ENCODE measurements around the gene ANKUB1.

ANKUB1 gene

DNA sequence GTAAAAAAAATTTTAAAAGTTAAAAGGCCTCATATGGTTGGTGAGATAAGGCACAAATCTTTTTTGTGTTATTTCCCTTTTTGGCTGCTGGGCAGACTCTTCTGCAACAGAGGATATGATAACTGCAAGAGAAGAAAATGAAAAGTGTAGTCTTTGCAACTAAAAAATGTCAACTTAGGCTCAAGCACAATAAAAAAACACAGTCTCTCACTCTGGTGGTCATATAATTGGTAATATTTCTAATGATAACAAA lies 55.5 kb downstream of the ANKUB1 start:
- no peaks in the 10 kb centered on the region for H3K9me3 ChIP-seq (ENCODE audit: insufficient read depth, low read length, severe bottlenecking)
- no peak overlapping the region for H3K27ac ChIP-seq (ENCODE audit: low read length)
- no peak for DNase-seq
- no peak for ATAC-seq (ENCODE audit: insufficient read depth, low read depth)
- no peak overlapping the region for H3K4me2 ChIP-seq (ENCODE audit: insufficient read depth, low read length)
- no peaks in the 10 kb centered on the region for H4K20me1 ChIP-seq (ENCODE audit: insufficient read depth, low read length)
- no peak overlapping the region for H2AFZ ChIP-seq (ENCODE audit: low read depth, low read length)
- H3K27me3 ChIP-seq (ENCODE audit: insufficient read depth, low read length, poor library complexity) = no peaks in the 10 kb centered on the region
- no peaks in the 10 kb centered on the region for H3K79me2 ChIP-seq (ENCODE audit: insufficient read depth, low read length)
- peaks cover 18% of the 10 kb centered on the region; the same call in 1 of the 2 replicates for H3K36me3 ChIP-seq (ENCODE audit: insufficient read depth, low read length)
- no peaks in the 10 kb centered on the region for H3K4me1 ChIP-seq (ENCODE audit: insufficient read depth, low read length)
- no peak overlapping the region for H3K9ac ChIP-seq (ENCODE audit: low read depth, low read length)
- no peak overlapping the region for H3K4me3 ChIP-seq (ENCODE audit: low read depth in 1 of 2, low read length in 2 of 2)
- no peak for TF ChIP-seq EZH2 (IDR thresholded peaks at IDR 0.05; ENCODE audit: borderline replicate concordance, low read depth, low read length, severe bottlenecking)
- TF ChIP-seq, protein P1, sequence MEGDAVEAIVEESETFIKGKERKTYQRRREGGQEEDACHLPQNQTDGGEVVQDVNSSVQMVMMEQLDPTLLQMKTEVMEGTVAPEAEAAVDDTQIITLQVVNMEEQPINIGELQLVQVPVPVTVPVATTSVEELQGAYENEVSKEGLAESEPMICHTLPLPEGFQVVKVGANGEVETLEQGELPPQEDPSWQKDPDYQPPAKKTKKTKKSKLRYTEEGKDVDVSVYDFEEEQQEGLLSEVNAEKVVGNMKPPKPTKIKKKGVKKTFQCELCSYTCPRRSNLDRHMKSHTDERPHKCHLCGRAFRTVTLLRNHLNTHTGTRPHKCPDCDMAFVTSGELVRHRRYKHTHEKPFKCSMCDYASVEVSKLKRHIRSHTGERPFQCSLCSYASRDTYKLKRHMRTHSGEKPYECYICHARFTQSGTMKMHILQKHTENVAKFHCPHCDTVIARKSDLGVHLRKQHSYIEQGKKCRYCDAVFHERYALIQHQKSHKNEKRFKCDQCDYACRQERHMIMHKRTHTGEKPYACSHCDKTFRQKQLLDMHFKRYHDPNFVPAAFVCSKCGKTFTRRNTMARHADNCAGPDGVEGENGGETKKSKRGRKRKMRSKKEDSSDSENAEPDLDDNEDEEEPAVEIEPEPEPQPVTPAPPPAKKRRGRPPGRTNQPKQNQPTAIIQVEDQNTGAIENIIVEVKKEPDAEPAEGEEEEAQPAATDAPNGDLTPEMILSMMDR (IDR thresholded peaks at IDR 0.05; ENCODE audit: borderline replicate concordance, extremely low read depth, low read length, poor library complexity, severe bottlenecking) = no peak

DNA sequence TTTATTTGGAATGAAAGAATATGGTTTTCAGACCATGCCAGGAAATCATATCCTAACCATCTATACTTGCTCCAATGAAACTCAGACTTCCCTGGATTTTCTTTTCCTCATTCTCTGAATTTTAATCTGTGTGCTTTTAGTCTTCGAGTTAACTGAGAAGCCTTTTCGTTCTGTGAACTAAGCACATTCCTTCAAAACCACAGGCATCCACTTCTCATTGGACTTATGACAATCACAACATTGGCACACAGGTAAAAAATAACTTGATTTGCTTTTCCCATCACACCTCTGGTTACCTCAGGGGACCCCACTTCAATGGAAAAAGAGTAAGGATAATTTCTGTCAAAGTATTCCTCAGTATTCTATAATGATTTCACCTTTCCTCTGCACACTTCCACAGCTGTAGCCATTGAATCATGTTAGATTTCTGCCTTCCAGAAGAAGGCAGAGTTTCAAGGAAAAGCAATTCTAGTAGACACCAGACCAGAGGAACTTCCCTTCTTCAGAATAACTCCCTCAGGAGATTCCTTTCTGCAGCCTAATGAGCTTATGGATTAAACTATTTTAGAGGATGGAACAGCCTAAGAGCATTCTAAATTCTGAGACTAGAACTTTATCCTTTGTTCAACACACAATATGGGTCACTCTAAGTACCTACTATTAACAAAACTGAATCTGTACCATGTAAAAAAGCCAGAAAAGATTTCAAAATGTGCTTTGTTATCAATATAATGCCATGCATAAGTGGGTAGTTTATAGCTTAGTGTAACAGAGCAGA lies 56.0 kb downstream of the ANKUB1 start:
- Histone ChIP-seq H3K4me1 (ENCODE audit: insufficient read depth, low read length) (no peaks in the 10 kb centered on the region), H3K79me2 (ENCODE audit: insufficient read depth, low read length) (no peaks in the 10 kb centered on the region), H2AFZ (ENCODE audit: low read depth, low read length) (no peak overlapping the region), H3K27me3 (ENCODE audit: insufficient read depth, low read length, poor library complexity) (no peaks in the 10 kb centered on the region), H3K36me3 (ENCODE audit: insufficient read depth, low read length) (peaks cover 16% of the 10 kb centered on the region; the same call in 1 of the 2 replicates), H4K20me1 (ENCODE audit: insufficient read depth, low read length) (no peaks in the 10 kb centered on the region), H3K4me3 (ENCODE audit: low read depth in 1 of 2, low read length in 2 of 2) (no peak overlapping the region), H3K9me3 (ENCODE audit: insufficient read depth, low read length, severe bottlenecking) (no peaks in the 10 kb centered on the region), H3K27ac (ENCODE audit: low read length) (no peak overlapping the region), H3K9ac (ENCODE audit: low read depth, low read length) (no peak overlapping the region), H3K4me2 (ENCODE audit: insufficient read depth, low read length) (no peak overlapping the region)
- DNase-seq = no peak
- no peak for ATAC-seq (ENCODE audit: insufficient read depth, low read depth)
- no peak for TF ChIP-seq EZH2 (IDR thresholded peaks at IDR 0.05; ENCODE audit: borderline replicate concordance, low read depth, low read length, severe bottlenecking)
- TF ChIP-seq, protein P1 (IDR thresholded peaks at IDR 0.05; ENCODE audit: borderline replicate concordance, extremely low read depth, low read length, poor library complexity, severe bottlenecking) = no peak

DNA sequence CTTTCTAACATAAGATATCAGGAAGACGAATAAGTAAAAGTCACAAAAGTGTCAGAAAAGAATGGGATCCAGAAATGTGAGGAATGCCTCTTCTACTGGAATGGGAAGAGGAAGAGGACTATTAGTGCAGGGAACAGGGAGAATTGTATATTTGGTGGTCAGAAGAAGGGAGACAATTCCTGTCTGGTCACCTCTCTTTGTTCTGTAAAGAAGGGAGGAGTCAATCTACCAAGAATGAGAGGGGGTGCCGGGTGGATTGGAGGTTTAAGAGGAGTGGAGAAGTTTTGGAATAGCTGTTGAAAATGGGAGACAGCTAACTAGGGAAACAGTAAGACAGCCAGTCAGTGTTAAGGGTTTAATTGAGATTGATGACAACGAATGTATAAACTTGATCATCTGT lies 60.1 kb downstream of the ANKUB1 start:
- Histone ChIP-seq H3K27me3 (ENCODE audit: insufficient read depth, low read length, poor library complexity) (no peaks in the 10 kb centered on the region), H3K36me3 (ENCODE audit: insufficient read depth, low read length) (no peaks in the 10 kb centered on the region), H3K4me1 (ENCODE audit: insufficient read depth, low read length) (no peaks in the 10 kb centered on the region), H3K4me2 (ENCODE audit: insufficient read depth, low read length) (no peak overlapping the region), H3K27ac (ENCODE audit: low read length) (no peak overlapping the region), H2AFZ (ENCODE audit: low read depth, low read length) (no peak overlapping the region), H3K4me3 (ENCODE audit: low read depth in 1 of 2, low read length in 2 of 2) (no peak overlapping the region), H3K9ac (ENCODE audit: low read depth, low read length) (no peak overlapping the region), H4K20me1 (ENCODE audit: insufficient read depth, low read length) (no peaks in the 10 kb centered on the region), H3K79me2 (ENCODE audit: insufficient read depth, low read length) (no peaks in the 10 kb centered on the region), H3K9me3 (ENCODE audit: insufficient read depth, low read length, severe bottlenecking) (no peaks in the 10 kb centered on the region)
- TF ChIP-seq, protein P1 (IDR thresholded peaks at IDR 0.05; ENCODE audit: borderline replicate concordance, extremely low read depth, low read length, poor library complexity, severe bottlenecking) = no peak
- TF ChIP-seq EZH2 (IDR thresholded peaks at IDR 0.05; ENCODE audit: borderline replicate concordance, low read depth, low read length, severe bottlenecking) = no peak
- ATAC-seq (ENCODE audit: insufficient read depth, low read depth) (no peak), DNase-seq (no peak)
